Astrocyte (in vitro differentiated cells and primary cell): ENCODE data around the gene PLEKHM3.

Experiments used
- EZH2 ChIP-seq: IDR thresholded peaks from 2 replicates; pipeline ENCODE4 v1.6.1; 2012; ENCODE audit warnings: mild to moderate bottlenecking, low read length, inconsistent platforms; ENCODE audit not compliant: insufficient read depth
- TF ChIP-seq, protein P1 (sequence below): IDR thresholded peaks from 2 replicates; pipeline ENCODE4 v1.5.1; 2011; ENCODE audit warnings: low read depth, mild to moderate bottlenecking, inconsistent platforms, low read length, moderate library complexity; ENCODE audit not compliant: insufficient read depth

DNA sequence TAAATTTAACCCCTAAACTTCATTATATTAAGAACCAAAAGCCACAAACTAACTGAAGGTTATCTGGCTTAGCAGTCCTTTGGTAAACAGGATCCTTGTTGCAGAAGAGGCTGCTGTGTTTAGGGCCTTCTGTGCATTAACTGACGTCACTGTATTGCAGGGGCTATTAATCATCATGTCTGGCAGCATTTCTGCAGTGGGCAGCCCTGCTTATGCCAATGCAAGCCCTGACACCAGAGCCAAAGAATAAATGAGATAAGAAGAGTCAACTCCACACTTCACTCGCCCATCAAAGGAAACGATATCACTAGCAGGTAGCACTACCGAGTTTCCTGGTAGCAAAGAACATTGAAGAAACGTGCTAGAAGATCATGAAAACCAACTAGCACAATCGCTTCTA lies 110.6 kb downstream of the PLEKHM3 start:
- TF ChIP-seq, protein P1, sequence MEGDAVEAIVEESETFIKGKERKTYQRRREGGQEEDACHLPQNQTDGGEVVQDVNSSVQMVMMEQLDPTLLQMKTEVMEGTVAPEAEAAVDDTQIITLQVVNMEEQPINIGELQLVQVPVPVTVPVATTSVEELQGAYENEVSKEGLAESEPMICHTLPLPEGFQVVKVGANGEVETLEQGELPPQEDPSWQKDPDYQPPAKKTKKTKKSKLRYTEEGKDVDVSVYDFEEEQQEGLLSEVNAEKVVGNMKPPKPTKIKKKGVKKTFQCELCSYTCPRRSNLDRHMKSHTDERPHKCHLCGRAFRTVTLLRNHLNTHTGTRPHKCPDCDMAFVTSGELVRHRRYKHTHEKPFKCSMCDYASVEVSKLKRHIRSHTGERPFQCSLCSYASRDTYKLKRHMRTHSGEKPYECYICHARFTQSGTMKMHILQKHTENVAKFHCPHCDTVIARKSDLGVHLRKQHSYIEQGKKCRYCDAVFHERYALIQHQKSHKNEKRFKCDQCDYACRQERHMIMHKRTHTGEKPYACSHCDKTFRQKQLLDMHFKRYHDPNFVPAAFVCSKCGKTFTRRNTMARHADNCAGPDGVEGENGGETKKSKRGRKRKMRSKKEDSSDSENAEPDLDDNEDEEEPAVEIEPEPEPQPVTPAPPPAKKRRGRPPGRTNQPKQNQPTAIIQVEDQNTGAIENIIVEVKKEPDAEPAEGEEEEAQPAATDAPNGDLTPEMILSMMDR = no peak
- no peak for TF ChIP-seq EZH2
